ENCODE data around the gene TBC1D3I.

TBC1D3I gene

DNA sequence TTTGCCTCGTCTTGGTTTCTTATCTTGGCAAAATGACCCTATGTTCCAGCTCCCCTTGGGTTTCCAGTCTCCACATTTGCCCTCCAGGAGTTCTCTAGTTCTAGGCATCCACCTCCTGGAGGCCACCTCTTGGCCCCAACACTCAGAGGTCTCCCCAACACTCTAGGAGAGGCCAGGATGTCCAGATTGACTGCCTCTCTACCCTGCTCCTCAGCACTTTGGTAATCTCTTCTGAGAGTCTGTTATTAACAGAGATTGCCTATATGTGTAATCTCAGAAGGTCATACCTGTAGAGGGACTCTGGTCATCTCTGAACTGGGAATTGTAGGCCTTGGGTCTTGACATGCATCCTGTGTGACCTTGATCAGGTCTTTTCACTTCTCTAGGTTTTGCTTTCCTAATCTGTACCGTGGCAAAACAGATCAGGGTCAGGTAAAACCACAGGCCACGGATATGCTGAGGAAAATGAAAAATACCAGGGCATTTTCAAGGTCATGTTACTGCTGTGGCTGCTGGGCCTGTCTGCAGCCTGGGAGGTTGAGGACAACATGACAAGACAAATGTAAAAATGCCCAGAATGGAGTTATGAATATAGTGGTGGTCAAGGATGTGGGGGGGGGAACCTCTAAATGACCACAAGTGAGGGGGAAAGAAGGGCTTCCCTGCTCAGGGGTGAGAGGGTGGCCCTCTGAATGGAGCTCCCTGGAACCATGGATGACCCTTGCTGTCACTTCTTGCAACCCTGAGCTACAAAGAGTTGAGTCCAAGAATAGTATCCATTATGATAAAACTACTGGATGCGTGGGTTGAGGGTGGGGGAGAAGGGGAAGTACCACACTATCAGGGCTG lies 58.5 kb downstream of the TBC1D3I start:
- no peak for DNase-seq (ENCODE audit: low spot score)

- no peak for DNase-seq (ENCODE audit: low spot score)
Observed at GRCh38 chr17:36204724-36205500, 59.5 kb downstream of the TBC1D3I start.
